Ureter (tissue), 1 donor: Measurements from ENCODE around the gene AGTR1. TPM values are rescaled to one million over a fixed set of nuclear protein-coding genes. Genes with fewer than 3 reads are reported as not detected.
A peak's percentile ranks its signal among the peaks of the same experiment; 100 is the strongest.
"Not testable (repeated sequence)": the region's sequence is repeated elsewhere in the genome, so short reads cannot be mapped to it uniquely, and the experiment has no call there.

Source experiments
- DNase-seq: peaks from one replicate; pipeline ENCODE4 v3.0.0-alpha.2; 2020; ENCODE audit warnings: low spot score
- total RNA-seq: library from RNA; stranded (reverse); gene quantifications from one replicate; pipeline ENCODE4 v1.2.4, GENCODE V29; 2023
- donor health status: DM: yes; HTN: yes; CAD: no.

Gene AGTR1
- total RNA-seq, 1 donor from 2014 or later = 4.6 TPM

- DNase-seq = no peak
Measured at GRCh38 chr3:148758303-148758884, 60.7 kb downstream of the AGTR1 start.

DNA sequence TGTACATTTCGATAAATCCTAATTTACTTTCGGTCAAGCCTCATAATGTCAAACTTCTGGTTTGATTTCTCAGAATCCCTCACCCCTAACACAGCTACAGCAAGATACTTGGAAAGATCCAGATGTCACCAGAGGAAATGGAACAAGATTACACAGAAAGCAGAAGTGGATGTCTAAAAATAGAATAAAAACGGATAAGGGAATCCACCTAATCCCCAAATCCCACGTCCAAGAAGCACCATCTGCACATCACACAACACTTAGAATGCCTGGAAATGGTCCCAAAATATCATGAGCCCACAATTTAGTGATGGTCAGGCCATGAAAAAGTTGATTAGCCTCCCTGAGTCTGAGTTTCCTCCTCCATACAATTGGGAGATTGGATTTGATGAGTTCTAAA is 61.7 kb downstream of the AGTR1 start:
- DNase-seq = no peak

DNA sequence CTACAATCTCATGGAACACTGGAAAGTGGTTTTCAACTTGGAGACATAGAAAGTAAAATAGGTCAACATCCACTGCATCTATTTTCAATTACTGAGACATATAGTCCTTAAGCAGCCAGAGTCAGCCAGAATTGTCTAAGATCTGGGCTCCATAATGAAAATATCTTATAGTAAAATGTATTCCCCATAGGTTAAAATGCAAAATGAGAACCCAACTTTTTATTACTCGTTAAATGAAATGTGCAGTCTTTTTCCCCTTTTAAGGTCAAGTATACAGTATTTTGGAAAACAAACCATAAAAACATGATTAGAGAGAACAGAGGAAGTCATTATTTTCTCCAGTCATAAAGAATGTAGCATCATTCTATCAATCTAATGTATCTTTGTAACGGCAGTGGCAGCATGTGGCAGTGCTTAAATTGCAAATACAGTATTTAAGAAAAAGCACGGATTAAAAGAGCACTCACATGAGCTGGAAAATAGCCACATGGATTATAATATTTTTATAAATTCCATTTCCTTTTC is 65.5 kb downstream of the AGTR1 start:
- DNase-seq = no peak

DNA sequence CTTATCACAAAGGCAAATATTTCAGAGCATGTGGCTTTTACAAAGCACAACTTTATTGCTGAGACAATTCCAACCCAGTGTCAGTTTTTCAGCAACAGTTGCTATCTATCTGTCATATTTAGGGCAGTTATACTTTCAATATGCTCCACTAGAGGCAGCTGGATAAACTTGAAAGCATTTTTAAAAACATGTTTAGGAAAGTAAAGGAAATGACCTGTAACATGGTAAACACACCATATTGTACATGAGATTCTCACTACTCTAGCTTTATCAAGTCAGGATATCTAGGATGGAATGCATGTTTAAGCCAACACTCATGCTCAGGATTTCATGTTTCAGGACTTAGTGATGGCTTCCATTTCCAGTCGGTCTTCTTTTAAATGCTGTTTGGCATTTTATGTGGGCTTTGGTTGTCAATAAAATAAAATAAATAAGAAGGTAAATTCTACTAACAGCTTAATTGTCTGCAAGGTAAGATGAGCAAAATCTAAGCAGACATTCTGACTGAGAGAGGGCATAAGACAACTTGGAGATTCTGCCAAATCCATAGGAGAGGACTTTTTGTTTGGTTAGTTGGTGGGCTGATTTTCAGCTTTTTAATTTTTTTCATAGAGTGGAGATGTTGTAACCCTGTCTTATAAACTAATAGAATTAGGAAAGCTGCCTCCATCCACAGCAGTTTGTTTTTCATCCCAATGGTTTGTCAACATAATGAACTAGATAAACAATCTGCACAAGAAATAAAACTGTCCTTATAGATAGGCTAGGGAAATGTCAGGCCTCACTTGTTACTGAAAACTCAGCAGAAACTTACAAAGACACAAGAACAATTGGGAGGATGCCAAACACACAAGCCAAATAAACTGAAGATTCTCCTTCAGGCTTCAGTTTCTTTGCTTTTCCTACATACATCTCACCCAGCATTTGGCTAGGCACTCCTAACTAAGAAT is 66.6 kb downstream of the AGTR1 start:
- no peak for DNase-seq

DNA sequence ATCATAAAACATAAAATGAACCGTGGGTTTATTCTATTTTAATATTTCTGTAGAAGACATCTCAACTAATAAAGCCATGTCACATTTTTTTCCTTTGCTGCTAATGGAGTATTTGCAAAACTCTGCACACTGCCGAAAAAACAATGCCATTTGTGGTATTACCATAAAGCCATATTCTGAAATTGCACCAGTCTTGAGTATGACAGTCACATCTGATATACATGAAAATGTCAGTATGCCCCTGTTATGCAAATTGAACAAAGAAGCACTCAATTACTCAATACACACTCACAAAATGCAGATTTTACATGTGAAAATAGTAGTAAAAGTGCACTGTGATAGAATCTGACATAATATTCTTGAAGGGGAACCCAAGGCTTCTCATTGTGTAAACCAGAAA is 74.7 kb downstream of the AGTR1 start:
- no peak for DNase-seq

GRCh38 chr3:148772835-148773234 is 75.1 kb downstream of the AGTR1 start:
- DNase-seq = no peak

DNA sequence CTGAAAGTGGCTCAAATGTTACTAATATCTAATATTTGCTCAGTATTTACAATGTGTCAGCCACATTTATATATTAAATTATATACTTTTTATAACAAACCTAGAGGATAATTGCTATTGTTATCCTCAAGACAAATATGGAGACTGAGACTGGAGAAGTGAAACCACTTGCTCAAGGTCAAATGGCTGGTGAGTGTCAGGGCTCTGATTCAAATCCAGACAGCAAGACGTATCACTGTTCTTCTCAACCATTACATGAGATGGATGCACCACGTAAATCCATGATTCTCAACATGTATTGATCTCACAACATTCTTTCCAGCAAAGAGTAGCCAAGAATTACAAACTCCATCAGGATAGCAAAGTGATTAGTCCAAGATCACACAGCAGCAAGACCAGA is 76.1 kb downstream of the AGTR1 start:
- no peak for DNase-seq

DNA sequence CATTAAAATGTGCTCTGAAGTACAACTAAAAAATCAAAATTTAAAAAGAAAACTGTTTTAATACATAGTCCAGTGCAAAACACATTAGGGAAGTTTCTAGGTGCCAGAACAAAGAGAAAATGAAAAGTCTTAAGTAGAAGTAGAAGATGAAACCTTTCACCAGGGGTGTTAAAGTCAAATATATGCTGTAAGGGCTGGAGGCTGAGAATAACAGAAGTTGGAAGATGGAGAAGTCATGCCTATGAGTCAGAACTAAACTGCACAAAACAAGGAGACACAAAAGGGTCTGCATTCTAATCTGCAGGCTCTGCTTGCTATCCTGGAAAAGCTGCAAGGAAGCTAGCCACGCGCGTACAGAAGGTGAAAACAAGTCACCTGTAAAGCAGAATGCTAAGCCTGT is 81.2 kb downstream of the AGTR1 start:
- DNase-seq = no peak

GRCh38 chr3:148785026-148785425 is 87.3 kb downstream of the AGTR1 start:
- not testable (repeated sequence) for DNase-seq

DNA sequence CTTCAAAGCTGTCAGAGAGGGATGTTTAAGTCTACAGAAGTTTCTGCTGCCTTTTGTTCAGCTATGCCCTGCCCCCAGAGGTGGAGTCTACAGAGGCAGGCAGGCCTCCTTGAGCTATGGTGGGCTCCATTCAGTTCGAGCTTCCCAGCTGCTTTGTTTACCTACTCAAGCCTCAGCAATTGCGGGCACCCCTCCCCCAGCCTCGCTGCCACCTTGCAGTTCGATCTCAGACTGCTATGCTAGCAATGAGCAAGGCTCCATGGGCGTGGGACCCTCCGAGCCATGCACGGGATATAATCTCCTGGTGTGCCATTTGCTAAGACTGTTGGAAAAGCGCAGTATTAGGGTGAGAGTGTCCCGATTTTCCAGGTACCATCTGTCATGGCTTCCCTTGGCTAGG is 88.5 kb downstream of the AGTR1 start:
- not testable (repeated sequence) for DNase-seq

GRCh38 chr3:148789146-148789545 is 91.4 kb downstream of the AGTR1 start:
- no peak for DNase-seq

- DNase-seq = no peak
Measured at GRCh38 chr3:148789906-148790305, 92.2 kb downstream of the AGTR1 start.

- no peak for DNase-seq
Measured at GRCh38 chr3:148790370-148790769, 92.7 kb downstream of the AGTR1 start.

DNA sequence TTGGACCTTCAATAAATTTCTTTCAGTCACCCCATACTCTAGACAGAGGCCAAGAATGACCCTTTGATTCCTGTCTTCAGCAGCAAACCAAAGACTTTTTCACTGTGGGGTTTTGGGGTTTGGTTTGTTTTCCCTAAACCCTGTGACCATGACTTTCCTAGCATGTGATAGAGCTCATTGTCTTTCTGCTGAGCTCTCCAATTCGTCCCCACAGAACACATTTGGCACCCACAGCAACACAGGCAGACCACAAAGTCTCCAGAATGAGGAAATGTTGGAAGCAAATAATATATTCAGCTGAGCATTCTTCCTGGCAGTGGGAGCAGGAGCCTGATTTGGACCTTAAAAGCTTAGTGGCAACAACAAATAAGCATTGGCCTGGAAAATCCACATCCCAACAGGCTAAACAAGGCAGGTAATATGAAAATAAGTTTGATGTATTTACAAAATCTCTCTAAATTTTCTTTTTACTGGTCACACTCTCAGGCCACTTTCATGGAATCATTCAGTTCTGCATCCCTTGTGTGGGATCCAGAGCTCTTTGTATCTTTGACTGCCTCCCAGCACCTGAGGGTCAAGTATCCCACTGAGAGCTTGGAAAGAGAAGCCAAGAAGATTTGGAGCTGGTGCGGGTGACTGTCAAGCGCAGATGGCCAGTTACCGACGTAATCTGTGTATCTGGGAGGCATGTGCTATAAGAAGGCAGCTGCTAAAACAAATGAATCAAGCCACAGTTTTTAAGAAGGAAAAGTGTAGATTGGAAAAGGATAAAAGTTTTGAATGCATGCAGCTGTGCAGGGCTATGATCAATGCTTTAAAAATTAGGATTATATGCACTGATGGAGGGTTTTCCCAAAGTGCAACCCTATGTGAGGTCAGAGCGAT is 93.4 kb downstream of the AGTR1 start:
- DNase-seq = peak; percentile 46

GRCh38 chr3:148791920-148792319 is 94.2 kb downstream of the AGTR1 start:
- no peak for DNase-seq

DNA sequence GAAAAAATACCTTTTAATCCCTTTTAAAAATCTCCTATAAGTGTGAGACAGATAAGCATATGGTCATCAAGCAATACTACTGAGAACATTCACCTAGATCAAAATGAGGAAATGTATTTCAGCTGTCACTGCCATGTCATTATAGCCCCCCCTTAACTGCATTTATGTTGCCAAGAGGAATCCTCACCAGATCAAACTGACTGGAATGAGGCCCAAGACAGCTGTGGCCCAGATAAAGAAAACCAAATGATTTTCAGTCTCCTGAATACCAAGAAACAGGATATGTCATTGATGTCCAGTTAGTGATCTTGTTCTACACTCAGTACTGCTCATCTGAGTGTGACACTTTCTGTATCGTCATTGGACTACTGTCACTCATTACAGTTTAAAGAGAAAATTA is 94.8 kb downstream of the AGTR1 start:
- no peak for DNase-seq

Other genes starting within 250 kb of the AGTR1 start
- not detected for gene CPB1, start 129.9 kb downstream of the AGTR1 start, total RNA-seq
- gene CPA3, start 167.4 kb downstream of the AGTR1 start, total RNA-seq = 10.5 TPM